Measurements from ENCODE around the gene RXRA. TPM values are rescaled to one million over a fixed set of nuclear protein-coding genes. Genes with fewer than 3 reads are reported as not detected.

The RXRA gene
- total and polyA plus RNA-seq, 10 of the 15 experiments (the other 5 are each of a cell fraction or from before 2014, with no cell fraction given): 0.89 to 36.8 (median 11.1) TPM

GRCh38 chr9:134383148-134383547 lies 56.9 kb downstream of the RXRA start:
- intact Hi-C loops (cut with micrococcal nuclease; ENCODE audit: unreplicated experiment) (no loop called here), in situ Hi-C loops (cut with MboI) (no loop called here)
- no peak overlapping the region for H3K4me3 ChIP-seq
- no peaks in the 10 kb centered on the region for H3K9me3 ChIP-seq (replicated peaks; ENCODE audit: control insufficient read depth, insufficient read depth, low read length)
- WGBS (ENCODE audit: insufficient coverage, insufficient replicate concordance, low lambda C conversion rate, missing lambda C conversion rate): 69% methylated on average over 6 of the region's 6 CpGs
- ChIA-PET POLR2A (no interaction called here), RAD21 (ENCODE audit: unreplicated experiment) (interaction anchor here (1.3 kb wide), 1 partner anchor 59 kb away, joined by 3 read pairs; no protein-coding TSS in a partner anchor), CTCF (interaction anchor here (0.6 to 0.9 kb wide), 2 partner anchors 23 to 66 kb away, joined by 3 to 4 read pairs; no protein-coding TSS in a partner anchor), SMC1A (ENCODE audit: uncharacterized antibody, unreplicated experiment) (interaction anchor here (0.6 to 1.4 kb wide), 3 partner anchors 8 to 216 kb away, joined by 3 read pairs; no protein-coding TSS in a partner anchor)
- H2AFZ ChIP-seq (ENCODE audit: control insufficient read depth, low read depth, low read length): no peak overlapping the region
- ATAC-seq: no peak
- BruUV-seq (replicated peaks): no TSS peak
- FAIRE-seq: no peak
- DNase-seq (ENCODE audit: low read depth, low spot score): no peak
- H3K9ac ChIP-seq (ENCODE audit: control insufficient read depth, insufficient read depth, low read length): no peak overlapping the region
- no peak overlapping the region for H3K27ac ChIP-seq (ENCODE audit: control insufficient read depth, insufficient read depth)
- no peaks in the 10 kb centered on the region for H3K27me3 ChIP-seq (replicated peaks in 1 of 2; ENCODE audit: control insufficient read depth in 2 of 2, insufficient read depth in 2 of 2, low read length in 1 of 2)
- H3K36me3 ChIP-seq (ENCODE audit: control insufficient read depth in 2 of 2, insufficient read depth in 2 of 2, low read length in 1 of 2): no peaks in the 10 kb centered on the region
- H4K20me1 ChIP-seq (ENCODE audit: control insufficient read depth, insufficient read depth): no peaks in the 10 kb centered on the region
- H3K4me1 ChIP-seq (ENCODE audit: control insufficient read depth, insufficient read depth, low read length): peaks cover 9% of the 10 kb centered on the region; the same call in 1 of the 2 replicates
- no peak for TF ChIP-seq PAX8 (IDR thresholded peaks at IDR 0.05)
- no peak for TF ChIP-seq LARP7 (IDR thresholded peaks at IDR 0.05)
- TF ChIP-seq ZBTB40 (IDR thresholded peaks at IDR 0.05; ENCODE audit: borderline replicate concordance): no peak
- no peak for TF ChIP-seq CREM (IDR thresholded peaks at IDR 0.05; ENCODE audit: low read depth)
- TF ChIP-seq MEF2A (IDR thresholded peaks at IDR 0.05; ENCODE audit: insufficient read depth, low read depth, low read length): no peak
- TF ChIP-seq TCF12 (IDR thresholded peaks at IDR 0.05; ENCODE audit: low read depth, low read length): no peak
- no peak for TF ChIP-seq NFXL1 (IDR thresholded peaks at IDR 0.05; ENCODE audit: borderline replicate concordance)
- TF ChIP-seq PAX5 (IDR thresholded peaks at IDR 0.05; ENCODE audit: borderline replicate concordance, low read depth, low read length): no peak
- no peak for TF ChIP-seq HDAC6 (IDR thresholded peaks at IDR 0.05; ENCODE audit: unreplicated experiment)
- no peak for TF ChIP-seq EP300 (IDR thresholded peaks at IDR 0.05; ENCODE audit: borderline replicate concordance in 1 of 2, control insufficient read depth in 1 of 2, low read depth in 2 of 2, low read length in 2 of 2)
- TF ChIP-seq TARDBP (IDR thresholded peaks at IDR 0.05; ENCODE audit: borderline replicate concordance): no peak
- no peak for TF ChIP-seq CREB1 (IDR thresholded peaks at IDR 0.05; ENCODE audit: low read depth)
- no peak for TF ChIP-seq ZNF687 (IDR thresholded peaks at IDR 0.05)
- no peak for TF ChIP-seq USF2 (IDR thresholded peaks at IDR 0.05; ENCODE audit: borderline replicate concordance, low read depth, low read length)
- no peak overlapping the region for H3K4me2 ChIP-seq (ENCODE audit: control insufficient read depth, insufficient read depth)
- H3K79me2 ChIP-seq (ENCODE audit: control insufficient read depth, insufficient read depth, low read length): no peaks in the 10 kb centered on the region

Measured in GM12878 (cell line).